Mesodermal cell (in vitro differentiated cells): ENCODE data around the gene CSNK1G1.
"Not testable (repeated sequence)": the region's sequence is repeated elsewhere in the genome, so short reads cannot be mapped to it uniquely, and the experiment has no call there.

ENCODE experiments used
- H3K27ac ChIP-seq: 2 replicates; pipeline ENCODE4 v1.7.0; 2013; ENCODE audit warnings: mild to moderate bottlenecking, low read depth, low read length, moderate library complexity; ENCODE audit not compliant: severe bottlenecking
- H3K36me3 ChIP-seq: 2 replicates; pipeline ENCODE4 v1.7.1; 2013; ENCODE audit warnings: mild to moderate bottlenecking, low read length, moderate library complexity; ENCODE audit not compliant: control insufficient read depth, insufficient read depth
- H3K4me1 ChIP-seq: one replicate; pipeline ENCODE4 v1.7.1; 2013; ENCODE audit warnings: mild to moderate bottlenecking, low read length; ENCODE audit not compliant: insufficient read depth, control insufficient read depth, poor library complexity, severe bottlenecking
- H3K4me3 ChIP-seq: 2 replicates; pipeline ENCODE4 v1.7.0; 2013; ENCODE audit warnings: low read length, control low read depth, mild to moderate bottlenecking; ENCODE audit not compliant: insufficient read depth, poor library complexity, severe bottlenecking; ENCODE audit errors: extremely low read depth
- H3K9me3 ChIP-seq: 2 replicates; pipeline ENCODE4 v1.7.1; 2013; ENCODE audit warnings: mild to moderate bottlenecking, low read length, moderate library complexity; ENCODE audit not compliant: control insufficient read depth
- WGBS, 2 experiments: methylation state at CpG; one replicate each; pipeline ENCODE4 v1.1.5; 2013; ENCODE audit warnings: missing lambda C conversion rate in 2 of 2; ENCODE audit not compliant: insufficient coverage in 2 of 2; 5-methylcytosine and 5-hydroxymethylcytosine counted together

CSNK1G1 gene

DNA sequence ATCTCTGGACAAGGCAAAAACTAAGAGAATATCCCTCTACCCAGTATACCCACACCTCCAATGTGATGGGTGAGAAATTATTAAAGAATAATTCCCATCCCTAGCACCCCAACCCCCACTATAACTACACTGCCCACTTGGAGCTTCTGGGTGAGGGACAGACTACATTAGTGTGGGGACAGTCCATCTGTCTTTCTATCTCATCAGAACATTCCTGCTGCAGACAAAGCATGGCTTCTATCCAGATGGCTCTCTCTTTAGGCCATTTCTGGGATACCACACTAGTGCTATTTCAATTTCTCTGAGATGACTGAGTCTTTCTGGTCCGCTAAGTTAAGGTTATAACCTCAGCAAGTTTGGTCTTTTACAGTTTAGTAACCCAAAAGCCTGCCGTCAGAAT is 6.6 kb downstream of the CSNK1G1 start:
- no peaks in the 10 kb centered on the region for H3K9me3 ChIP-seq
- no peaks in the 10 kb centered on the region for H3K4me1 ChIP-seq
- H3K27ac ChIP-seq = no peak overlapping the region
- 100% methylated on average over 2 of the region's 2 CpGs for WGBS, 2 experiments
- H3K4me3 ChIP-seq = no peak overlapping the region
- H3K36me3 ChIP-seq = peaks cover 22% of the 10 kb centered on the region

DNA sequence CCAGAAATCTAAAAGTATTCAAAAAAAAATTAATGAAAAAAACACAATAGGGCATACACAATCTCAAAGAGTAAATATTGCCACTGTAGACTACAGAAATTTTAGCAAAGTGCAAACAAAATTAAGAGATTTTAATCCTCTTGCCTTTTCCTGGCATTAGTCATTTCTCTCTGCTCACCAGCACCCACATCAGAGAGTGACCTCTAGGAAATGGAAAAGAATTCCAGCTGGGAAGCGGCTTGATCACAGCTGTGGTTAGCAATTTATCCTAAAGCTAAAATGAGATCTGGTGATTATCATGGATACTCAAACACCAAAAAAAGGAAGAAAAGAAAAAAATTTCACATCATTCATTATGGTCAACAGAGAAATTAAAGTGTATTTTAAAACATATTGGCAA is 7.5 kb downstream of the CSNK1G1 start:
- no peak overlapping the region for H3K27ac ChIP-seq
- no peaks in the 10 kb centered on the region for H3K9me3 ChIP-seq
- H3K4me3 ChIP-seq = no peak overlapping the region
- H3K4me1 ChIP-seq = no peaks in the 10 kb centered on the region
- WGBS, 2 experiments = no CpG with 5 or more reads among the region's 1 CpG
- peaks cover 22% of the 10 kb centered on the region for H3K36me3 ChIP-seq

DNA sequence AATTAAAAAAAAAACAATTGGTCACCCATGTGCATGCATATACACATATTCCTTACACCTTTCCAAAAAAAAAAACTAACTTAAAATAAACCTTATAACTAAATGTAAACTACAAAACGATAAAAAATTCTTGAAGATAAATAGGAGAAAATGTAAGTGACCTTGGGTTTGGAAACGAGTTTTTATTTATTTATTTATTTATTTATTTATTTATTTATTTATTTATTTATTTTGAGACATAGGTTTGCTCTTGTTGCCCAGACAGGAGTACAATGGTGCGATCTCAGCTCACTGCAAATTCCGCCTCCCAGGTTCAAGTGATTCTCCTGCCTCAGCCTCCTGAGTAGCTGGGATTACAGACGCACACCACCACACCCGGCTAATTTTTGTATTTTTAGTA is 9.7 kb downstream of the CSNK1G1 start:
- 90 to 100% methylated on average over 2 of the region's 6 CpGs for WGBS, 2 experiments
- H3K36me3 ChIP-seq = peaks cover 25% of the 10 kb centered on the region
- not testable (repeated sequence) for H3K4me3 ChIP-seq, H3K9me3 ChIP-seq, H3K27ac ChIP-seq, H3K4me1 ChIP-seq

DNA sequence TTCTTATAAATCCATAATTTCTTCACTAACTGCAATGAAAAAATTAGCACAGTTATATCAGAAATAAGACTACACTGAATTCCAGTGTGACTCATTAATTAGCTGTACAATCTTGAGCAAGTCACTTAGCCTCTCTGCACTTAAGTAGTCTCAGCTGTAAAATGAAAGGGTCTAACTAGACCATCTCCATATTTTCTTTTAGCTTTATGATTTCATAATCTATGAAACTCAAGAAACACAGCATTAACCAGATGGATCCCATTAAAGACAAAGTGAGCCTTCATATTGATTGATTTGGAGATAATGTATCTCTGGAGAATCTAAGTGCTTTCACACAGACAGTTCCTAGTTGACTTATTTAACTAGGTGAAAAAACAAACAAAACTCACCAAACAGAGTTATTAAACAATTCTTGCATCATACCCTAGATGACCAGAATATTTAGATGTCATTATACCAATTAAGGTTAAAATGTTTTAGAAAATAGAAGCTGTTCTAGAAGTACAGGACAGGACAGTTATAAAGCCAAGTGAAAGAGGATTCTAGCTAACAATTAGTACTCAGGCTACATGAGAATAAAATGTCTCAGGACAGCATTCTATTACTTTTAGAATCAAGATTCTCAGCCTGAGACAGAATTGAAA is 11.2 kb downstream of the CSNK1G1 start:
- Histone ChIP-seq H3K9me3 (no peaks in the 10 kb centered on the region), H3K4me3 (no peak overlapping the region), H3K27ac (no peak overlapping the region), H3K36me3 (peaks cover 31% of the 10 kb centered on the region), H3K4me1 (no peaks in the 10 kb centered on the region)

DNA sequence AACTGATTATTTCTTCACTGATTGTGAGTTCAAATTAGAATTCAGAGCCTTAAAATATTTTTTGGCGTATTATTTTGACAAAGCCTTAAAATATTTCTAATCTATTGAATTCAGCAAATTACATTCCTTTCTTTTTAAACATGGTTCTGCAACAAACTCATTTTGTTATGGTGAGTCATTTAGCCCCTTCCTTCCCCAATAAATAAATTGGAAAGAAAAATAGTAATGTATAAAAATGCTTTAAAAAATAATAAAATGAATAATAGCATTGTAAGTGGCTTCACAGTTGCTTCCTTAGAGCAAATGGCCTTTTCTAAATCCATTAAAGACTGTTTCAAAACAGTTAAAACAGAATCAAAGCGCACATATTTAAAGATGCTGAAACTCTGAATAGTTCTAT is 12.1 kb downstream of the CSNK1G1 start:
- no peak overlapping the region for H3K27ac ChIP-seq
- 100% methylated on average over 1 of the region's 2 CpGs; no CpG with 5 or more reads in 1 of the 2 experiments for WGBS, 2 experiments
- no peak overlapping the region for H3K4me3 ChIP-seq
- H3K9me3 ChIP-seq = no peaks in the 10 kb centered on the region
- H3K36me3 ChIP-seq = peaks cover 26% of the 10 kb centered on the region
- no peaks in the 10 kb centered on the region for H3K4me1 ChIP-seq

DNA sequence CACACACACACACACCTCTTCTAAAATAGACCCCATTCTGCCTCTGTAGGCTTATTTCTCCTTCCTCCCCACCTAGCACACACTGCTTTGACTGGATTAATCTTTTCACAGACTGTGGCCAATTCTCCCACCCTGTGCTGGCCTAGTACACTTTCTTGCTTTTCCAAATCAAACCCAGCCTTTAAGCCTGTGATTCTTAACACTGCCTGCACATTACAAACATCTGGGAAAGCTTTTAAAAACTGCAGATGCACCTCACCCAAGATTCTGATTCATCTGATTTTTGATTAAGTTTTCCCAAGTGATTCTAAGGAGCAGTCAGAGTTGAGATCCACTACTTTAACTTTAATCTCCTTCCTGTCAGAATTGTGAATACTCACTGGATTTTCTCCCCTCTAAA is 12.8 kb downstream of the CSNK1G1 start:
- Histone ChIP-seq H3K9me3 (no peaks in the 10 kb centered on the region), H3K4me1 (no peaks in the 10 kb centered on the region), H3K27ac (no peak overlapping the region), H3K4me3 (no peak overlapping the region), H3K36me3 (peaks cover 30% of the 10 kb centered on the region)

DNA sequence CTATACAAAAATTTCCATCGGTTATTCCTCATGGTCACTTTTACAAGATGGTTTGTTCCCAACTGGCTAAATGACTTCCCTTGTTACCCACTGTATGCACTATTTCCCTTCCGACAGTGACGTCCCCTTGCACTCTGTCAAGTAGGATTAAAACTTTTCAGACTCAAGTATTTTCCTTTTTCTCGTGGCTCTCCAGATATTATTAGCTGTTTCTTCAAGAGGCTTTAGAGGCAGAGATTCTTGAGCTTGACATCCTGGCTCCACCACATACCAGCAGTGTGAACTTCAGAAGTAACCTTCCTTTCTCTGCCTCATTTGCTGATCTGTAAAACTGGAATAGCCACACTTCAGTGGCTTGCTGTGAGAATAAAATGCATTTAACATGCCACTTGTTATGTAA is 14.0 kb downstream of the CSNK1G1 start:
- H3K9me3 ChIP-seq = no peaks in the 10 kb centered on the region
- WGBS, 2 experiments = 85 to 91% methylated on average over 4 of the region's 4 CpGs

DNA sequence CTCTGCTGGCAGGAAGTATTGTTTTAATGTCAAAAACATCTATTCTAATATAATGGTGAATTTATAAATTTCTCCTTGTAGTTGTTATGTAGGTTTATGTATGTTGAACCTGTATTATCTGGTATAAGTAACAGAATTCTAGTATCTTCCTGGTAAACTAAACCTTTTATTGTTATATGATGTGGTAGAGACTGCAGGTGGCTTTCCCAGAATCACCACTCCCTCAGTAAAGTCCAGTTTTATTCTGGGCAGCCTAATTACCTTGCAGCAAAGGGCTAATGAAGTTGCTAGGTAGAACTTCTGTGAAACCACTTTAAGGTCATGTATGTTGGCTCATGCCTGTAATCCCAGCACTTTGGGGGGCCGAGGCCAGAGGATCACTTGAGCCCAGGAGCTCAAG is 15.6 kb downstream of the CSNK1G1 start:
- no peak overlapping the region for H3K4me3 ChIP-seq
- no peak overlapping the region for H3K27ac ChIP-seq
- H3K4me1 ChIP-seq = no peaks in the 10 kb centered on the region
- no peaks in the 10 kb centered on the region for H3K9me3 ChIP-seq
- 93 to 100% methylated on average over 1 of the region's 1 CpG for WGBS, 2 experiments
- H3K36me3 ChIP-seq = peaks cover 23% of the 10 kb centered on the region

More for the DNA sequence above, 14.0 kb downstream of the CSNK1G1 start:
- no peak overlapping the region for H3K4me3 ChIP-seq
- peaks cover 23% of the 10 kb centered on the region for H3K36me3 ChIP-seq
- H3K27ac ChIP-seq = no peak overlapping the region
- H3K4me1 ChIP-seq = no peaks in the 10 kb centered on the region

DNA sequence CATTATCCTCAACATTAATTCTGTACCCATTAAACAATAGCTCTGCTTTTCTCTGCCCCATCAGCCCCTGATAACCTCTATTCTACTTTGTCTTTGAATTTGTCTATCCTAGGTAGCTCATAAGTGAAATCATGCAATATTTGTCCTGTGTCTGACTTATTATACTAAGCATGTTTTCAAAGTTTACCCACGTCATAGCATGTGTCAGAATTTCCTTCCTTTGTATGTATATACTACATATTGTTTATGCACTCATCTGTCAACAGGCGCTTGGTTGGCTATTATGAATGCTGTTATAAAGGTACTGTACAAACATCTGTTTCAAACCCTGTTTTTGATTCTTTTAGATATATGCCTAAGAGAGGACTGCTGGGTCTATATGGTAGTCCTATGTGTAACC is 18.2 kb downstream of the CSNK1G1 start:
- Histone ChIP-seq H3K36me3 (peaks cover 28% of the 10 kb centered on the region), H3K27ac (no peak overlapping the region)
- WGBS, 2 experiments = no CpG with 5 or more reads among the region's 2 CpGs

DNA sequence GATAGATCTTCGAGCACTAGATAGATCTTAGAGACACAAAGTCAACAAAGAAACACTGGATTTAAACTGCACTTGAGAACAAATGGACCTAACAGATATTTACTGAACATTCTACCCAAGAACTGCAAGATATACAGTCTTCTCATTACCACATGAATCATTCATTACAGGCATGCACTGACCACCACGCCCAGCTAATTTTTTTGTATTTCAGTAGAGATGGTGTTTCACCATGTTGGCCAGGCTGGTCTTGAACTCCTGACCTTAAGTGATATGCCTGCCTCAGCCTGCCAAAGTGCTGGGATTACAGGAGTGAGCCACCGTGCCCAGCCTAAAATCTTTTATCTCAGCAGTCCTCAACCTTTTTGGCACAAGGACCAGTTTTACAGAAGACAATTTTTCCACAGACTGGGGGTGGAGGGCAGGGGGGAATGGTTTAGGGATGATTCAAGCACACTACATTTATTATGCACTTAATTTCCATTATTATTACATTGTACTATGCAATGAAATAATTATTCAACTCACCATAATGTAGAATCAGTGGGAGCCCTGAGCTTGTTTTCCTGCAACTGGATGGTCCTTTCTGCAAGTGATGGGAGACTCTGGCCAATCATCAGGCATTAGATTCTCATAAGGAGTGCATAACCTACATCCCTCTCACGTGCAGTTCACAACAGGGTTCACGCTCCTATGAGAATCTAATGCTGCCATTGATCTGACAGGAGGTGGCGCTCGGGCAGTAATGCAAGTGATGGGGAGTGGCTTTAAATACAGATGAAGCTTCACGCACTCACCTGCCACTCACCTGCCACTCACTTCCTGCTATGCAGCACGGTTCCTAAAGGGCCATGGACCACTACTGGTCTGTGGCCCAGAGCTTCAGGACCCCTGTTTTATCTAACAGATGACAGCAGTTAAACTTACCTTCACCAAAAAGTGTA is 21.7 kb downstream of the CSNK1G1 start:
- H3K4me3 ChIP-seq = no peak overlapping the region
- H3K27ac ChIP-seq = no peak overlapping the region
- 86 to 88% methylated on average over 5 to 8 of the region's 9 CpGs for WGBS, 2 experiments
- H3K4me1 ChIP-seq = no peaks in the 10 kb centered on the region
- peaks cover 10% of the 10 kb centered on the region for H3K36me3 ChIP-seq
- no peaks in the 10 kb centered on the region for H3K9me3 ChIP-seq

More for the DNA sequence above, 18.2 kb downstream of the CSNK1G1 start:
- Histone ChIP-seq H3K4me3 (no peak overlapping the region), H3K9me3 (no peaks in the 10 kb centered on the region), H3K4me1 (no peaks in the 10 kb centered on the region)

DNA sequence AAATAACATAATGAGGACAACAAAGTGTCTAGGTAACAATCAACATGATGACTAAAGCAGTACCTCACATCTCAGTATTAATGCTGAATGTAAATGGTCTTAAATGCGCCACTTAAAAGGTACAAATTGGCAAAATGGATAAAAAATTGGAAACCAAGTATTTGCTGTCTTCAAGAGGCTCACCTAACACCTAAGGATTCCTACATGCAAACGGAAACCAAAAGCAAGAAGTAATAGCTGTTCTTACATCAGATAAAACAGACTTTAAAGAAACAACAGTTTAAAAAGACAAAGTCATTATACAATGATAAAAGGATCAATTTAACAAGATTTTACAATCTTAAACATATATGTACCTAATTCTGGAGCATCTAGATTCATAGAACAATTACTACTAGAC is 22.5 kb downstream of the CSNK1G1 start:
- Histone ChIP-seq H3K27ac (no peak overlapping the region), H3K36me3 (peaks cover 10% of the 10 kb centered on the region), H3K4me3 (no peak overlapping the region), H3K9me3 (no peaks in the 10 kb centered on the region), H3K4me1 (no peaks in the 10 kb centered on the region)
- no CpG with 5 or more reads among the region's 2 CpGs for WGBS, 2 experiments
